Gastrocnemius medialis (tissue), 4 donors: ENCODE data around the gene CHCHD6.

Experiments used
- CTCF ChIP-seq, 5 experiments: fragments of 450-650 bp in 3 of 5; fragments of 200-600 bp in 2 of 5; sonication (generic) in 2 of 5; IDR thresholded peaks in 4 of 5; conservative IDR thresholded peaks in 1 of 5; 1 replicate in 4 of 5; 2 replicates in 1 of 5; pipeline ENCODE4 v1.5.1; 2016 to 2019; ENCODE audit warnings: antibody characterized with exemption in 5 of 5, mild to moderate bottlenecking in 3 of 5, moderate library complexity in 3 of 5
- POLR2A ChIP-seq, 2 donors: fragments of 450-650 bp; IDR thresholded peaks; one replicate each; pipeline ENCODE4 v1.6.1; 2017; ENCODE audit warnings: antibody characterized with exemption in 2 of 2, mild to moderate bottlenecking in 2 of 2, moderate library complexity in 2 of 2

GRCh38 chr3:126959921-126960603 is 256.0 kb downstream of the CHCHD6 start:
- TF ChIP-seq CTCF (IDR thresholded peaks at IDR 0.05 in 4 of 5, conservative IDR thresholded peaks at IDR 0.05 in 1 of 5) (no peak), POLR2A (IDR thresholded peaks at IDR 0.05) (no peak)
